Activated T-cell treated with anti-CD3 and anti-CD28 coated beads for 1 hour (primary cell): ENCODE measurements around the gene KPRP.

Source experiments
- DNase-seq: peaks from one replicate; pipeline ENCODE4 v3.0.0-alpha.2; 2020; ENCODE audit warnings: low read depth

KPRP gene, protein sequence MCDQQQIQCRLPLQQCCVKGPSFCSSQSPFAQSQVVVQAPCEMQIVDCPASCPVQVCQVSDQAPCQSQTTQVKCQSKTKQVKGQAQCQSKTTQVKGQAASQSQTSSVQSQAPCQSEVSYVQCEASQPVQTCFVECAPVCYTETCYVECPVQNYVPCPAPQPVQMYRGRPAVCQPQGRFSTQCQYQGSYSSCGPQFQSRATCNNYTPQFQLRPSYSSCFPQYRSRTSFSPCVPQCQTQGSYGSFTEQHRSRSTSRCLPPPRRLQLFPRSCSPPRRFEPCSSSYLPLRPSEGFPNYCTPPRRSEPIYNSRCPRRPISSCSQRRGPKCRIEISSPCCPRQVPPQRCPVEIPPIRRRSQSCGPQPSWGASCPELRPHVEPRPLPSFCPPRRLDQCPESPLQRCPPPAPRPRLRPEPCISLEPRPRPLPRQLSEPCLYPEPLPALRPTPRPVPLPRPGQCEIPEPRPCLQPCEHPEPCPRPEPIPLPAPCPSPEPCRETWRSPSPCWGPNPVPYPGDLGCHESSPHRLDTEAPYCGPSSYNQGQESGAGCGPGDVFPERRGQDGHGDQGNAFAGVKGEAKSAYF

DNA sequence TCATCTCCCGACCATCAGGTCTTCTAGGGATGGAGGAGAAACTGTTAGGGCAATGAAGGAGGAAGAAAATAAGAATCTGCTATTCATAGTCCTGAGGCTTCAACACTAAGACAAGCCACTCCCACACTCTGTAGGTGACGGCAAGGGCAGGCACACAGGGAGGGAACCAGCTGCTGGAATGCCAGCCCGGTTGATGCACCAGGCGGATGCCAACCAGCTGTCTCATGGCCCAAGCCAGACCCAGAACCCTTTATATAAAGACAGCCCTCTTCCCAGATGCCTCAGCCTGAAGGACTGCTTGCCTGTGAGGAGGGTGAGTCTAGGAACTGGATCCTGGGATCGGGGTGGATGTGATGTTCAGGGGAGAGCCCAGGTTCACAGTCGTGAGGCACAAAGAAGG is at the start of gene KPRP:
Gene KPRP (plus strand): TSS at position 279 of the 400 bp plus-strand sequence. CDS start 1,564 bp downstream, outside the sequence.
- no peak for DNase-seq

DNA sequence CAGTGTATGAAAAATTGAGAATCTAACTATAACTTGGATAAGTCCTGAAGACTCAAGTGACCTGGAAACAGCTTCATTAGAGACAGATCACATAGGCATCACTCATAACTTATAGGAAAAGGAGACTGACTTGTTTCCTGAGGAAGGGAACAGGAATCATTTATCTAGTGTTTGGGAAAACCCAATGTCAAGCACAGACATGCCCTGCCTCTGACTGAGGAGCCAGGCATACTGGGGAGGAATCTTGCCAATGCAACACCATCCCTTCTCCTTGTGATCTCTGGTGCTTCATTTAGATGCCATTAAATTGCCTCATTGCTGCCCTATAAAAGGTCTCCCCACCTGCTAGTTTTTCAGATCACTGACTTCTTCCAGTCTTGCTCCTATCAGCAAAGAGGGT is 39.6 kb upstream of the KPRP start:
- no peak for DNase-seq

DNA sequence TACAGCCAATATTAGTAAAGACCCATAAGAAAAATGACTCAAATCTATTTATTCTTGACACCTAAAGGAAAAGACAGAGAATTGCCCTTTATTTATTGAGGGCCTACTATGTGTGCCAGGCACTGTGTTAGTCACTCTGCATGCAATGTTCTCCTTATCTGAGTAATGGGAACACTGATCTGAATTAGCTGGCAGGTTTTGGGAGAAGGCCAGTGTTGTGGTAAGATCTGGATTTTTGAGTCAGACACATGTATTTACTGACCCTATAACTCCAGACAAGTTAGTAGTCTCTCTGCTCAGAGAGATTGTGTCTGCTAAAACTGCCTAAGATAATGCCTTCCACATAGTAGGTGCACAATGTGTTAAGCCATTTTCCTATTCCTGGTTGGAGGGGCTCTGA is 32.6 kb upstream of the KPRP start:
- no peak for DNase-seq

DNA sequence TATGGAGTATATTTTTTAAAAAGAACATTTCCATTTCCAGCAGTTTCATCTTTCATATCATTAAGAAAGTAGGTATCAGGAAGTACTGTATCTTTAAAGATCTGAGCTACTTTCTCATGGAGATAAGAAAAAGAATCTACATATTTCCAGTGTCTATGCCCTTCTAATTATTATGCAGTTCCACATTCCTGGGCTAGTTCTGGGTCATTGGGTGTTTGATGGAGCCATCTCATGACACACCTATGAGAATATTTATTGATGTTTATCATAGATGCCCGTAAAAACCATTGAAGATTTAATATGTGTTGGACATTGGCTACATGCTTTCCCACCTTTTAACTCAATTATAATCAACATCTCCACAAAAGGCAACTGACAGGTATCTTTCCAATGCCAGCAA is 28.8 kb upstream of the KPRP start:
- DNase-seq: no peak

DNA sequence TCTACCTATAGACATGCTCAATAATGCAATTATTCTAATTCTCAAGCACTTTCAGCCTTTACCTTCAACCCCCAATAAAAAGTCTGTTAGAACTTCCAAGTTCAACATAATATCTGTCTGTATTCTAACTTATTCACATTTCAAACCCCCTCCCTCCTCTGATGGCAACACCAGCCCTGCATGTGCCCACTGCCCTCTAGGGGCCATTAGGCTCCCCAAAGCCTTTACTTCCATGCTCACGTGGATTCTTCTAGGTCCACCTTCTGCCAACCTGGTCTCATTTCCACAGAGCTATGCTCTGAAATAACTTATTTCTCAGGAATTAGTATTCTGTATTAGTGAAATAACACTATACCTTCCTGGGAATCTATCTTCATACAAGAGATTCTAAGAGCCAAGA is 22.2 kb upstream of the KPRP start:
- DNase-seq: no peak

DNA sequence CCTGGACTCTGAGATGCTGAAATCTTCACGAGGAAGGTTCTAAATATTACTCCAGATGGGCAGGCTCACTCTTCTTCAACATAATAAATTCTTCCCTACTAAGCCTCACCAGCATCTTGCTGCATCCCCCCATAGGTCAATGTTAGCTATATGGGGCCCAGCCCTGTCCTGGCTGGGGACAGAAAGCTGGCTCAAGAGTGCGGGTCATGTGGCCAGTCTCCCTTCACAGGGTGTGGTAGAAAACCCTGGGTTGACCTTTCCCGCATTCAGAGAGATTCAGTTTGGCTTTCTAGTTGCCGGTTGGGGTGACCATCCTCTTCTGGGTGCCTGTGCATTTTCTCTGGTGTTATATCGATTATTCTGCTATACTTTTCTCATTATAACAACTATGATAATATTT is 19.8 kb upstream of the KPRP start:
- no peak for DNase-seq

DNA sequence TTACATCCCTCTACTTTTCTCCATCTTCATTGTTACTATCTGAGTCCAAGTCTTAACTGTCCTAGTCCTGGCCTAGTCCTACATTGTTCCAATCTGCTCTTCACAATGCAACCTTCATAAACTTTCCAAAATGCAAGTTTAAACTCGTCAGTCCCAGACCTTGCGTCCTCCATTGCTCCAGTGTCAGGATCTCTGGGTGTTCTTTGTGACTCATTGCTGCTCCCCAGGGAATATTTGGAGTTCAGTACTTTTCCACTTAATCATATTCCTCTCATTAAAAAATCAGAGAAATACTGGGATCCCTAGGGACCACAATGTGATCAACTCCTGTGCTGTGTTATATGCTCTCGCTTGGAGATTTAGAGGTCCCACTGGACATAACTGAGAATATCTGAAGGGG is 18.0 kb upstream of the KPRP start:
- no peak for DNase-seq

DNA sequence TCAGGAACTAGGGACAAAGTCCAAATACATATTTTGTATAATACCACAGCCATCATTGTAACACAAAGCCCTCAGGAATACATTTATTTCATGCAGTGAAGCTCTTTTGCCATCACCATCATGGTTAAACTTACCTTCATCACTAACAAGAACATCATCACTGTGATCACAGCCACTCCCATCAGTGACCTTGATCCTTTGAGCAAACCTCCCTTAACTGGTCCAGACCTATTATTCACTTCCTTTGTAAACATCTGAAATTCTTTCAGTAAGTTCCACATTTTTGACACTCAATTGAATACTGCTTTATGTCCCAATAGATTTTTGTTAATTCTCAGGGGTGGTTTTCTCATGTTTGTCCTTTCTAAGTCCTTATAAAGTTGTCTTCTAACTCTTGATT is 16.2 kb upstream of the KPRP start:
- DNase-seq: no peak

DNA sequence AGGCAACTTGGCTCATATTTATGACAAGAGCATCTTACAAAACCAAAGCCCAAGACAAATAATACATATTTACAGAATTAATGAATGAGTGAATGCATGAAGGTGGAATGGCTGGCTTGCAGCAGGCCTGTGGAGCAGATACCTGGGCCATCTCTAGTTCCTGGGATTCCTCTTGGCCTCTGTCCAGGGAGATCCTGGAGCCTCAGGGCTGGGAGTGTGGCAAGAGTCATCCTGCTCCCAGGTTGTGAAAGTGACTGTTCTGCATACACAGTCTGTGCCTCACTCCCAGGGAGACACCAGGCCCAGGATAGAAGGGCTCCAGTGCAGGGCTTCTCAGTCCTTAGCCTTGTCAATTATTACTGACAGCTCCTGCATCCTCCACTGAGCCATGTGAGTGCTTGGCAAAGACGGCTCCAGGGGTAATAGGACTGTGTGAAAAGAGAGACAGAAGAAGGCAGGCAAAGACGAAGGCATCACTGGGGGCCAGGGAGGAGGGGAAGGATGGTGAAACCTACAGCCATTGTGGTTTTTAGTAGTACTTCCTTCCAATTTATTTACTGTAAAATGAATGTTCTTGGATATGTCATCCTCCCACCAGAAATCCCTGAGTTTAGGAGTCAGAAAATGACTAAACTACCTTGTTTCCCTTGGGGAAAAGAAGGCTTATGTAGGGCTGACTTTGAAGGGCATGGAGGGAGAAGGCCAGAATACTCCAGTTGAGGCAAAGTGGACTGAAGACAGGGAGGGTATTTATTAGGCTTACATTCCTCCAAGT is 14.3 kb upstream of the KPRP start:
- no peak for DNase-seq

DNA sequence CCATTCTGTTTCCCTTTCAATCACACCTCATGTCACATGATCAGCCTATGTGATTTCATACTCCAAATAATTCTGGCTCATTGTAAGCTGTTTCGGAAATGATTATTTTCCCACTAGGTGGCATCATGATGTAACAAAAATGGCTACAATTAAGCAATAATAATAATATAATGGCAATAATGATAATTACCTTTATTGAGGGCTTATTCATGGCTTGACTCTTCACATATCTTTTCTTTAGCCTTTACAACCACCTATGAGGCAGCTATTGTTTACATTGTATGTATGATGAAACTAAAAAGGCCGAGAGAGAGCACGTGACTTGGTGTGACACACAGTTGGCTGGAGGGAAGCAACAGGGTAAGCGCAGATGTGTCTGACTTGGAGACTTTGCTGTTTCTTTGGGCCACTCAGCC is 12.5 kb upstream of the KPRP start:
- no peak for DNase-seq

DNA sequence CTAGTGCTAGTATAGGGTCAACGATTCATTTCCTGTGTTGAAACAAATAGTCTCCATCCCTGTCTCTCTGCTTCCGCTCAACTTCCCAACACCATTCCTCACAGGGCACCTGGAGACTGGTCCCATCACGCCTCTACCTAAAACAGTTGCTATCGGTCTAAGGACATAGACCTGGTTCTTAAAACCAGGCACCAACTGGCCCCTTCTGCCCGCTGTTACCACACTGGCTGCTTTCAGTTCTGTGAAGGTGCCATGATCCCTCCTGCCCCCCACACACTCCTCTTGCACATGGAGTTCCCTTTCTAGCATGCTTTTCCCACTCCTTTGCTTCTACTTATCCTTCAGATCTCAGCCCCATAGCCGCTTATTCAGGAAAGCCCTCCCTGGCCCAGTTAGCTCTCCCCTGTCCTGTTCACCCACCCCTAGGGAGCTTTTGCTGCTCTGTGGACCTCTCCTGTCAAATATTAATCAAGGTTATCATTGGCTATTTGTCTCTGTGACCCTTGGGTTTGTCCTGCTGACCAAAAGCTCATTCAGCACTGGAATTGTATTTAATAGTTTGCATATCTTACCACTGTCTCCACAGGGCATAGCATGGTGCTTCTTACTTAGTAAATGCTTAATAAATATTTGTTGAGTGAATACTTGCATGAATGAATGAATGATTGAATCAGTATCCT is 11.9 kb upstream of the KPRP start:
- DNase-seq: no peak

DNA sequence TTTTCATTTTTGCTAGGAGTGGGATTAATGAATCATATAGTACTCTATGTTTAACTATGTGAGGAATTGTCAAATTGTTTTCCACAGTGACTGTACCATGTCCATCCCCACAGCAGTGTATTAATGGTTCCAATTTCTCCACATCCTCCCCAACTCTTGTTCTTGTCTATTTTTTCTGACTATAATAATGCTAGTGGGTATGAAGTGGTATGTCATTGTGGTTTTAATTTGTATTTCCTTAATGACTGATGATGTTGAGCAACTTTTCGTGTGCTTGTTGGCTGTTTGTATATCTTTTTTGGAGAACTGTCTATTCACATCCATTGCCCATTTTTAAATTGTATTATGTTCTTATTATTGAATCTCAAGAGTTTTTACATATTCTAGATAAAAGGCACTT is 10.0 kb upstream of the KPRP start:
- DNase-seq: no peak

DNA sequence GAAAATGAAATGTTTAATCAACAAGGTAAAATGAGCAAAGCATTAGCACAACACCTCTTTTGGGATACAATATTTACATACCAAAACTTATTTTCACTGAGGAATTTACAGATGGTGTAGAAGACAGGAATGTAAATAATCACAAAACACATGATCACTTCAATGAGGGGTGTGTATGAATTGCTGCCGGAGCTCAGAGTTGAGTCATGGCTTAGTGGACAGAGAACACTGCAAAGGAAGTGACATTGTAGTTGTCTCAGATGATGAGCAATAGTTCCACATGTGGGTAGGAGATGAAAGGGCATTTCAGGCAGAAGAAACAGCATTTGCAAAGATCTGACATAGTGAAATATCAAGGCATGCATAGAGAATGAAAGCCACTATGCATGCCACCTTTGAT is 5.6 kb upstream of the KPRP start:
- no peak for DNase-seq

DNA sequence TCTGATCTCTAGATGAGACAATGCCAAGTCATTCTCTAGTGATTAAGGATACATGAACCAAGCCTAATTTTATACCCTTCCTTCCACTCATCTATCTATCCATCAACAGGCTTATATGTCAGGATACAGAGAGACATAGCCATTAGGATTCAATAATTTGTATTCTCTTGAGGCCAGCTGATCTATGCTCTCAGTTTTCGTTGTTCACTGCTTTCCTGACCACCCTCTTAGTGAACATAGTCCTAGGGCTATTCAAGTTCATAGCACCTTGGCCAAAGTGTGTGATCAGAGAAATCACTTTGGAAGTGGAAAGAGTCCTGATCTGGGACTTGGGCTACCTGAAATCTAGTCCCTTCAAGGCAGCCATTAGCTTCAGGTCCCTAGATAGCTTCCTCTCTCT is 4.2 kb upstream of the KPRP start:
- DNase-seq: no peak

DNA sequence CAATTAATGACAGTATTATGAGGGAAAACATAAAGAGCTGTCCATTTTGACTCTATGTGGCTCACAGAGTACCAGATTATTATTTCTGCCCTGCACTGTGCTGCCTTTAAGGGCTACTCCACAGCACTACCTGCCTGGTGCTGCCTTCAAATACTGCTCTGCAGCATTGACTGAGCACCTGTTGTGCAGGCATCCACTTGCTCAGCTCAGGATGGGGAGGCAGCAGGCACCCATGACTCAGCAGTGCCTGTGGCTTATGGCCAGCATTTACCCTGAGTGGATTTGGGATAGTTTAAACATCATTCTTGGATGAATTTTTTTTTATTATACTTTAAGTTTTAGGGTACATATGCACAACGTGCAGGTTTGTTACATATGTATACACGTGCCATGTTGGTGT is 953 bp upstream of the KPRP start:
- no peak for DNase-seq

DNA sequence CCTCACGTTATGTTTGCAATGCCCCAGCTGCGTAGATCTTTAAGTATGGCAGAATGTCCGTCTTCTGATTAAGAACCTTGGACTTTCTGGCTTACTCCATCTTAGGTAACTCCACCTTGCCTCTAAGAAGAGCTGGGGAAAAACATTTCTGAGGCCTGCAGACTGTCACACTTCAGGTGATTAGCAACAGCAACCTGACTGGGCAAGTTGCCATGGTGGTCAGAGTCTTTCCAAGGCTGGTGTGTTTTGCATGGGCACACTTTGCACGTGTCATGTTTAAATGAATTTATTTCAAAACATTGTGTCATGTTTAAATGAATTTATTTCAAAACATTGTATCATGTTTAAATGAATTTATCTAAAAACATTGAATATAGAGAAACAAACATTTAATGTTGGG is 811 bp downstream of the KPRP start:
- DNase-seq: no peak

DNA sequence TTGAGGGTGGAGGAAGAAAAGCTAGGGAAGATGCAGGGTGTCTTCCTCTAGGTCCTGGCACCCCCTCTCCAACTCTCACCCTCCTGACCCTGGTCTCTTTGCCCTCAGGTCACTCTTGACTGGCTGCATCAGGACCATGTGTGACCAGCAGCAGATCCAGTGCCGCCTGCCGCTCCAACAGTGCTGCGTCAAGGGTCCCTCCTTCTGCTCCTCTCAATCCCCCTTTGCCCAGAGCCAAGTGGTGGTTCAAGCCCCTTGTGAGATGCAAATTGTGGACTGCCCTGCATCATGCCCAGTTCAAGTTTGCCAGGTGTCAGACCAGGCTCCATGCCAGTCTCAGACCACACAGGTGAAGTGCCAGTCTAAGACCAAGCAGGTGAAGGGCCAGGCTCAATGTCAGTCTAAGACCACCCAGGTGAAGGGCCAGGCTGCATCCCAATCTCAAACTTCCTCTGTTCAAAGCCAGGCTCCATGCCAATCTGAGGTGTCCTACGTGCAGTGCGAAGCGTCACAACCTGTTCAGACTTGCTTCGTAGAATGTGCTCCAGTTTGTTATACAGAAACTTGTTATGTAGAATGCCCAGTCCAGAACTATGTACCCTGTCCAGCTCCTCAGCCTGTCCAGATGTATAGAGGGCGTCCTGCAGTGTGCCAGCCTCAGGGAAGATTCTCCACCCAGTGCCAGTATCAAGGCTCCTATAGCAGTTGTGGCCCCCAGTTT is 1.8 kb downstream of the KPRP start:
- no peak for DNase-seq

DNA sequence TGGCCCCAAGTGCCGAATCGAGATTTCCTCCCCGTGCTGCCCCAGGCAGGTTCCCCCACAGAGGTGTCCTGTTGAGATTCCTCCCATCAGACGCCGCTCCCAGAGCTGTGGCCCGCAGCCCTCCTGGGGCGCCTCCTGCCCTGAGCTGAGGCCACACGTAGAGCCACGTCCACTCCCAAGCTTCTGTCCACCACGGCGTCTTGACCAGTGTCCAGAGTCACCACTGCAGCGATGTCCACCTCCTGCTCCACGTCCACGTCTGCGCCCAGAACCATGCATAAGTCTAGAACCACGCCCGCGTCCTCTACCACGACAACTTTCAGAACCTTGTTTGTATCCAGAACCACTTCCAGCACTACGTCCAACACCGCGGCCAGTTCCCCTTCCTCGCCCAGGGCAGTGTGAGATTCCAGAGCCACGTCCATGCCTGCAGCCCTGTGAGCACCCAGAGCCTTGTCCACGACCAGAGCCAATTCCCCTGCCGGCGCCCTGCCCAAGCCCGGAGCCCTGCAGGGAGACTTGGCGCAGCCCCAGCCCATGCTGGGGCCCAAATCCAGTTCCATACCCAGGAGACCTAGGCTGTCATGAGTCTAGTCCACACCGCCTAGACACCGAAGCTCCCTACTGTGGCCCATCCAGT is 2.8 kb downstream of the KPRP start:
- DNase-seq: no peak

DNA sequence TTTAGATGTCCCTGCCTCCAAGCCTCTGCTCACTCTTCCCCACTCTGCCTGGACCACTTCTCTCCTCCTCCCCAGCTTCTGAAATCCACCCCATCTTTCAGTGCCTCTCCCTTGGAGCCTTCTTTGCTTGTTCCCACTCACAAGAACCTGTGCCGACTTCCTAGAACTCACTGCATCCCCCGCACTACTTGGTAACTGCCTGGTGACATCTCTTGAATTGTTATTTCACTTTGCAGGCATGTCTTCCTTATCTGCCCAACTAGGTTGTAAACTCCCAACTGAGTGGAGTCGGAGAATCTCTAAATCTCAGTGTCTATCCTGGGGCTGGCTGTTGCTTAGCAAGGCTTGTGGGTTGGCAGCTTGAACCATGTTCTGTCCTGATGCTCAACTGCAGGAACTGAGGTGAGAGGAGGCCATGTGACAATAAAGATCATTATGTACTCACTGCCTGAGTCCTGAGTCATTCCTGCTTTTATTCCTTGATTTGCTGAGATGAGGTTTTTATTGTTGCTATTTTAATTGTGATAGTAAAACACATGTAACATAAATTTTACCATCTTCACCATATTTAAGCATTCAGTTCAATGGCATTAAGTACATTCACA is 3.9 kb downstream of the KPRP start:
- DNase-seq: no peak

DNA sequence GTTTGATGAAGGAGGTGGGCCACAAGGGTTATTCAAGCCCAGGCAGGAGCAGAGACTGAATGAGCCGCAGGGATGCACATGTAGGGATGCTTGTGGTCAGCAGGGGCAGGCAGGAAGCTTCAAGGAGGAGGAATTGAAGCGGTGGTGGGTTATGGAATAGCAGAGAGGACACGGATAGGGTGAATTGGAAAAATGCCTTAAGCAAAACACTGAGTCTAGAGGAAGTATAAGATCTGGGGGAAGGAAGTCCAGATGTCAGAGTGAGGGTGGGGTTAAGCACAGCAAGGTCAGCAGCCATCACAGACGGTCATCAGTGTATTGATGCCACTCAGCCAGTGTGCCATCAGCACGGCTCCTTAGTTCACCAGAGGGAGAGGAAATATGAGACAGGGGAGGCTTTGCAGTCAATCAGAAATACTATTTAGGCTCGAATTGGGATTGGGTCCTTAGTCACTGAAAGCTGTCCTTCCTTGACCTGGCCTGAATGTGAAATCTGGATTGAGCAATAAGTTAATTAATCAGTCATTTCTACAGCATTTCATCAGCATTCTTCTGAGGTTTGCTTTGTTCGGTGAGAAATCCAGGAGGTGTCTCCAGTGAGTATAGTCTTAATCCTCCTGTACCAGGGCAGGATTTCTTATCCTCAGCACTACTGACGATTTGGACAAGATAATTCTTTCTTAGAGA is 11.2 kb downstream of the KPRP start:
- DNase-seq: no peak
